Adipocyte (in vitro differentiated cells): Measurements from ENCODE around the gene VSIG4.
"Not testable (repeated sequence)": the region's sequence is repeated elsewhere in the genome, so short reads cannot be mapped to it uniquely, and the experiment has no call there.

Experiments used
- DNase-seq: peaks from one replicate; pipeline ENCODE4 v3.0.0-alpha.2; 2015; ENCODE audit warnings: low read depth
- H3K27me3 ChIP-seq: replicated peaks from 2 replicates; pipeline ENCODE4 v1.7.0; 2013; ENCODE audit warnings: mild to moderate bottlenecking, low read length, moderate library complexity; ENCODE audit not compliant: control insufficient read depth, insufficient read depth
- H3K36me3 ChIP-seq: 2 replicates; pipeline ENCODE4 v1.7.0; 2013; ENCODE audit warnings: low read length, mild to moderate bottlenecking, moderate library complexity; ENCODE audit not compliant: control insufficient read depth, insufficient read depth, severe bottlenecking
- H3K4me1 ChIP-seq: 2 replicates; pipeline ENCODE4 v1.7.0; 2013; ENCODE audit warnings: mild to moderate bottlenecking, low read length, moderate library complexity; ENCODE audit not compliant: control insufficient read depth, insufficient read depth
- H3K4me3 ChIP-seq: 2 replicates; pipeline ENCODE4 v1.7.0; 2013; ENCODE audit warnings: mild to moderate bottlenecking, low read length, moderate library complexity
- H3K9ac ChIP-seq: 2 replicates; pipeline ENCODE4 v1.7.0; 2013; ENCODE audit warnings: mild to moderate bottlenecking, low read length, moderate library complexity
- H3K9me3 ChIP-seq: 2 replicates; pipeline ENCODE4 v1.7.0; 2013; ENCODE audit warnings: mild to moderate bottlenecking, low read length, moderate library complexity; ENCODE audit not compliant: control insufficient read depth

The VSIG4 gene

DNA sequence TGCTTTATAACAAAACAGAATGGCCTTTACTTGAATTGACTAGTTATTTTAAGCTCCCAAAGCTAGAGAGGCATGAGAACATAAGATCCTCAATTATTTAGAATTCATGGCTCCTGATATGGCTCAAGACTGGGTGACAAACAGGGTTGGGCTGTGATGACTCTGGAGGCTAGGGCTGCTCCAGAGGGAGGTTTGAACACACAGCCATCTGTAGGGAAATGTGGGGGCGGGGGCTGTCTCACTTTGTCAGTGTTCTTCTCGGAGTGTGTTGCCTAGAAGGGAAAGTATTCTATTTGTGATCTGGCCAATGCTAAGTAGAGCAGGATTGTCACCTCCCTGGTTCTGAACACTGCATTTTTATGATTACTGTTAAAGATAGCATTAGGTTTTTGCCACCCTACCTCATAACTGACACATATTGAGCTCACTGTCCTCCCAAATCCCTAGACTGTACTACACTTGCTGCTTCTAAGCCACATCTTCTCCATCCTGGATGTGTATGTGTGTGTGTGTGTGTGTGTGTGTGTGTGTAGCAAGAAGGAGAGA is 45.9 kb downstream of the VSIG4 start:
- Histone ChIP-seq H3K4me3 (no peak overlapping the region), H3K9me3 (peaks cover 3% of the 10 kb centered on the region), H3K36me3 (no peaks in the 10 kb centered on the region), H3K27me3 (peaks cover 27% of the 10 kb centered on the region), H3K4me1 (no peaks in the 10 kb centered on the region), H3K9ac (no peak overlapping the region)
- no peak for DNase-seq

- H3K9ac ChIP-seq: no peak overlapping the region
- no peak for DNase-seq
- H3K9me3 ChIP-seq: peaks cover 3% of the 10 kb centered on the region
- no peaks in the 10 kb centered on the region for H3K4me1 ChIP-seq
- peaks cover 23% of the 10 kb centered on the region for H3K27me3 ChIP-seq
- H3K36me3 ChIP-seq: no peaks in the 10 kb centered on the region
- no peak overlapping the region for H3K4me3 ChIP-seq
Measured at GRCh38 chrX:65993332-65993731, 46.5 kb downstream of the VSIG4 start.

DNA sequence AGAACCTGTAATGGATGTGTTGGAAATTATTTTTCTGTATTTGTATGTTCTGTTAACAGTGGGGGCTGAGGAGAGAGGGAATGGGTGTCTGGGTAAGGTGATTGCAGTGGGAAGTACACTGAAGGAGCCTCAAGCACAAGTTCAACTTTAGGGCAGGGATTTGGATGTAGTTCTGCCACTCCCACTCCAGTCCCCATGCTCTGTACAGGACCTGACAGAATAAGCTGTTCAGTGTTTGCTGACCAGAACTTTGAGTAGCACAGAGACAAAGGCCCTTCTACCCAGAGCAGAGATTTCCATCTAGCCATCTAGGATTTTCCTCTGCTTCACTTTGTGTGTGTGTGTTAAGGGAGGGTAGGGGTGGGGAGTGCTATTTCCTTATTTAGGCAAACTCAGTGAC is 49.2 kb downstream of the VSIG4 start:
- no peak for DNase-seq
- H3K4me3 ChIP-seq: no peak overlapping the region
- no peaks in the 10 kb centered on the region for H3K4me1 ChIP-seq
- H3K9ac ChIP-seq: no peak overlapping the region
- peaks cover 12% of the 10 kb centered on the region for H3K27me3 ChIP-seq
- no peaks in the 10 kb centered on the region for H3K36me3 ChIP-seq
- H3K9me3 ChIP-seq: peaks cover 3% of the 10 kb centered on the region

GRCh38 chrX:65987811-65988210 is 52.1 kb downstream of the VSIG4 start:
- Histone ChIP-seq H3K9me3 (peaks cover 3% of the 10 kb centered on the region), H3K36me3 (no peaks in the 10 kb centered on the region), H3K4me1 (no peaks in the 10 kb centered on the region), H3K4me3 (no peak overlapping the region), H3K27me3 (peaks cover 14% of the 10 kb centered on the region), H3K9ac (no peak overlapping the region)
- no peak for DNase-seq

DNA sequence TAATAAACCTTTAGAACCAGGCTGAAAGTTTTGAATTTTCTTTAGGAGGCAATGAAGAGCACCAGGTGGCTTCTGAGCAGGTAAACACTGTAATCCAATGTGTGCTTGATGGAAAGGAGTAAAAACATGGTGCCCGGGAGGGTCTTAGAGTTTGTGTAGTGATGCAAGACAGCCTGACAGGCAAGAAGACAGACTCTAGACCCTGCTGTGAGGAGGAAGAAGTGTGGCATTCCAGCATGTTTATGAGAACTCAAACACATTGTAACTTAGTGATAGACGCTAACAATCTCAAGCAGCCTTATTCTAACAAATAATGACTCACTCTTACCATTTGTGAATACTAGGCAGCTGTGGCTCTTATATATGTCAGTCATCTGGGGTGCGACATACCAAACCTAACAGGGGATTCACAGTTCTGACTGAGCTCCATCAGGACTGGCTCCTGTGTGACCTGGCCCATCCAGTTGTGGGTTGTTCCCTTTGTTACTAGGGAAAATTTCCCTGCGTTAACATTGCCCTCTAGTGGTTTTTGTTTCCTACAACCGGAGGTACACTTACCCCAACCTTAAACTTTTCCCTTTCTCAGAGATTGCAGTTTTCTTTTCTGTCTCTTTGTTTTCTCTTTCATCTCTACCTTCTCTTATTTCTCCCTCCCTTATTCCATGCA is 53.8 kb downstream of the VSIG4 start:
- Histone ChIP-seq H3K9me3 (no peaks in the 10 kb centered on the region), H3K9ac (no peak overlapping the region), H3K36me3 (no peaks in the 10 kb centered on the region), H3K27me3 (peaks cover 27% of the 10 kb centered on the region), H3K4me1 (no peaks in the 10 kb centered on the region), H3K4me3 (no peak overlapping the region)
- DNase-seq: peak; percentile 78

DNA sequence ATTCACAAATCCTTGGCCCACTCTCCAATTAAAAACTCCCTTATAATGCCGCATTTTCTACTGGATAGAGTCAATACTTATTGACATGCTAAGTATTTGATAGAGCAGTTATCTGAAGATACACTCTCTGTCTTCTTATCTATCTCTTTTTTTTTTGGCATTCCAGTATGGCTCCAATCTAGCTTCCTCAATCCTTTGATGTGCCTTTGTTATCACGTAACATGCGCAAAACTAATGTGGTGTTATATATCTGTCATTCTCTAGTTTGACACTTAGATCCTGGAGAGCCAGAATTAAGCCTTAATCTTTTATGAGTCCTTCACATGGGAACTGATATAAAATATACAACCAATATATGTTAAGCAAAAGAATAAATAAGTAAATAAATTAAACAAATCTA is 54.7 kb downstream of the VSIG4 start:
- H3K4me1 ChIP-seq: no peaks in the 10 kb centered on the region
- no peak overlapping the region for H3K4me3 ChIP-seq
- H3K9ac ChIP-seq: no peak overlapping the region
- no peak for DNase-seq
- no peaks in the 10 kb centered on the region for H3K9me3 ChIP-seq
- peaks cover 34% of the 10 kb centered on the region for H3K27me3 ChIP-seq
- no peaks in the 10 kb centered on the region for H3K36me3 ChIP-seq

GRCh38 chrX:65977161-65977560 is 62.7 kb downstream of the VSIG4 start:
- not testable (repeated sequence) for H3K9ac ChIP-seq, DNase-seq, H3K4me1 ChIP-seq, H3K36me3 ChIP-seq, H3K4me3 ChIP-seq, H3K9me3 ChIP-seq
- H3K27me3 ChIP-seq: peaks cover 48% of the 10 kb centered on the region

DNA sequence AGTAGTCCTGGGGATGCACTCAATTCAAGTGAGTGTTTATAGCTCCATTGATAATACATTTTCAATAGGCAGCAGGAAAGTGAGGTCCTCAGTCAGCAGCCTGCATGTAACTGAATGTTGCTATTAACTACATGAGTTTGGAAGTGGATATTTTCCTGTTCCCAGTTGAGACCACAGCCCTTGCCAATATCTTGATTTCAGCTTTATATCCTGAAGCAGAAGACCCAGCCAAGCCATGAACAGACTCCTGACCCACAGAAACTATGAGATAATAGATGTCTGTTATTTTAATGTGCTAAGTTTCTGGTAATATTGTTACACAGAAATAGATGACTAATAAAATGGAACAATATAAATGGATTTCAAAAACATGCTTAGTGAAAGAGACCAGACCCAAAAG is 63.7 kb downstream of the VSIG4 start:
- DNase-seq: no peak
- H3K36me3 ChIP-seq: no peaks in the 10 kb centered on the region
- no peak overlapping the region for H3K9ac ChIP-seq

GRCh38 chrX:65975161-65975751 is 64.6 kb downstream of the VSIG4 start:
- not testable (repeated sequence) for DNase-seq, H3K9ac ChIP-seq, H3K36me3 ChIP-seq, H3K9me3 ChIP-seq, H3K4me3 ChIP-seq, H3K4me1 ChIP-seq
- H3K27me3 ChIP-seq: peaks cover 49% of the 10 kb centered on the region

More for the DNA sequence above, 63.7 kb downstream of the VSIG4 start:
- H3K4me3 ChIP-seq: no peak overlapping the region
- H3K27me3 ChIP-seq: peaks cover 49% of the 10 kb centered on the region
- H3K9me3 ChIP-seq: no peaks in the 10 kb centered on the region
- no peaks in the 10 kb centered on the region for H3K4me1 ChIP-seq
